GM18951 (cell line): ENCODE results near the gene LTBP1.

Experiments
- POLR2A ChIP-seq: IDR thresholded peaks from 4 replicates; pipeline ENCODE4 v1.6.1; 2011; ENCODE audit warnings: mild to moderate bottlenecking; ENCODE audit not compliant: insufficient read length, insufficient read depth; ENCODE audit errors: extremely low read depth
- in situ Hi-C: fragments of 300-500 bp; cut with MboI; formaldehyde crosslinking; loops from one replicate; pipeline ENCODE4 v1.12.0; 2022; ENCODE audit warnings: low sequenced_read_pairs, mixed read lengths, inconsistent platforms; ENCODE audit not compliant: unreplicated experiment

LTBP1 gene

DNA sequence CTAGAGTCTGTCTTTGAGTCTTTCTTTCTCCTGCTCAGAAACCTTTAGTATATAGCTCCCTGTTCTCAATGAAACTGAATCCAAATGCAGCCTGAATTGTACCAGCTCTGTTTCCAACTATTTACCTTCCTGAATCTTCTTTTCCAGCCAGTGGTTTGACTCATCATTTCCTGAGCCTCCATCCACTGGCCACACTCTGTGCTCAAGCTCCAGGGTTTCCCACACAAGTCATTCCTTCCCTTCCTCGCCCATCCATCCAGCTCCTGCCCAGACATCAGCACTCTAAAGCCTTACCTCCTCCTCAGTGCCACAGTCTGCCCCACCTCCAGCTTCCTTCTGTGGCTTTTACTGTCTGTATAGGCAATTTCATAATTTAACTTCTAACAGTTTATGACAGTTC, 296.1 kb downstream of the LTBP1 start:
- in situ Hi-C loops: no loop called here
- TF ChIP-seq POLR2A: no peak

DNA sequence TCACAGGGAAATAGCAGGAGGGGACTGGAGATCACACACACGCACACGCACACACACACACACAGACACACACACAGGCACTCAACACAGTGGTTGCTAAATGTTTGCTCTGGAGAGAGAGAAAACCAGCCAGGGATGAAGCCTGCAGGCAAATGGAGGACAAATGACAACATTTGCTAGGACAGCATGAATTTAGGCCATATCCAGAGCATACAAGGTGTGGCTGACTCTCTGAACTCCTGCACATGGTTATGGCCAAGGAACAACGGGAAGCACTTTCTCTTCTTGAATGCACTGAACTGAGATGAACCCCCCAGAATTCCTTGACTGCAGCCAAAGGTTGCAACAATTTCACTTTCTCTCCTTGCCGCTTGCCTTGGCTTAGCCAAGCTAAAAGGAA, 299.7 kb downstream of the LTBP1 start:
- TF ChIP-seq POLR2A: no peak
- in situ Hi-C loops: no loop called here

DNA sequence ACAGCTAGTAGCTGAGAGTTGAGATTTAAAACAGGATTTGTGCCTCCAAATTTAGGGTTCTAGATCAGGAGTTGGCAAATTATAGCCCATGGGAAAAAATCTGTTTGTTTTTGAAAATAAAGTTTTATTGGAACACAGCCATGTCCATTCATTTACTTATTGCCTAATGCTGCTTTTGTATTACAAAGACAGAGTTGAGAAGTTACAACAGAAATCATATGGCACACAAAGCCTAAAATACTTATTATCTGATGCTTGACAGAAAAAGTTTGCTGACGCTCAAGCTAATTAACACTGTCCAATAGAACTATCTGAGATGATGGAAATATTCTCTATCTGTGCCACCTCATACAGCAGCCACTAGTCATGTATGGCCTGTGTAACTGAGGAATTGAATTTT, 300.6 kb downstream of the LTBP1 start:
- in situ Hi-C loops: no loop called here
- no peak for TF ChIP-seq POLR2A

DNA sequence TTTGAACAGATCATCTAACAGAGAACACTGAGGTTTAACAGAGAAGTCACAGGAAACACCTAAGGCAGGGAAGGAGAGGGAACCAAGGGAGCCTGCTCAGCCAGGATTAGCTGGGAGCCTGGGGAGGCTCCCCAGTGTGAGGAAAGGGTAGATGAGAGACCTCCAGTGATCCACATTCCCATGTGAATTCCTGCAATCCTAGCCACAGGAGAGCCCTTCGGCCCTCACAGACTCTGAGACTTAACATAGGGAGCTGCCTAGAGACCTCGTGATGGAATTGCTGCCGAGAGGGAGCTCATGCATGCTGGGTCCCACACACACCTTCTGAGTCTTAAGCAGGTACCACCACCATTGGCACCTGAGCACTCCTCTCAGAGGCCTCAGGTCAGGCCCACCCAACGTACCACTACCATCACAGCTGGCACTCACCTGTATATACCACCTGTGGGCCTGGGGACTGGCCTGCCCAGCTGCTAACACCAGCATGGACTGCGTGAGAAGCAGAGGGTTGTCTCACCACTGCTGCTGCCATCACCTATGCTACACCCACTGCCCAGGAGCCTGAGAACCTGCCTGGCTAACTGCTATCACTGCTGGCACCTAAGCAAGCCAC, 303.8 kb downstream of the LTBP1 start:
- TF ChIP-seq POLR2A: no peak
- in situ Hi-C loops: no loop called here

DNA sequence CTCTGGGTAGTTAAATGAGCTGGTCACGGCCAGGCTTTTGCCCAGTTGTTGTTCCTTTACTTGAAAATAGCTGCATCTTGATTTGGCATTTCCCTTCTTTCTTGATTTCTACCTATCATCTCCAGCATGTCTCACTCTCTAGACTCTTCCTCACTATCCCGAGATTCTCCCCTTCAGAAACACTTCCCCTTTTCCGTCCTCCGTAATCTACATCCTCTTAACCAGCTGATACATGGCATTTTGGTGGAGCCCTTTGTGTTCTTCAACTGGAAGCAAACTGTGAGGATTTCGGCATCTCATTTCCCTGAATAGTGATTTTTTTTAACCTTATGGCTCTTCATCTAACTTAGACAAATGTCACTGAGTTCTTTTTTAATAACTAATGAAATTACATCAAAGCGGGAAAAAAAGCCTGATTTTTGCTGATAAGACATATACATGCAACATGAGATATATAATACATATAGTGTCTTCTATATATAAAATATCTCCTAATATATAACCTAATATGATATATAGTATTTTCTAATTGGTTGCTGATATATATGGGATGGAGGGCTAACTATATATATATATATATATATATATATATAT, 309.5 kb downstream of the LTBP1 start:
- in situ Hi-C loops: no loop called here
- no peak for TF ChIP-seq POLR2A

DNA sequence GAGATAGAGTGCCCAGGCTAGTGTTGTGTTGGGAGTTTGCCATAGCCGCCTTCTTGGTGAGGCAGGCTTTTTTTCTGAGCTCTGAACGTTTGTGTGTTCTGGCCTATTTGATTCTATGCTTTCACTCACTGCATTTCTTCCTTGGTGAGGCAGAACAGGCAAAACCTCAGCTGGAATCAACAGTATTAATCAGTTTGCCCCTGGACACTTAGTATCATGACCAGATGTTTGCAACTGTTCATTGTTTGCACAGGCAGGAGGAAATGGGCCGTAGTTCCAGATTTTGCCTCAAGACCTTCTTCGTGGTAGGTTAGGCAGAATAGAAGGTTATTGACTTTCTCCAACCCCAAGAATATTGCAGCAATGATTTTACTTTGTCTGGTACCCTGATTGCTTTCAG, 311.6 kb downstream of the LTBP1 start:
- in situ Hi-C loops: no loop called here
- no peak for TF ChIP-seq POLR2A

DNA sequence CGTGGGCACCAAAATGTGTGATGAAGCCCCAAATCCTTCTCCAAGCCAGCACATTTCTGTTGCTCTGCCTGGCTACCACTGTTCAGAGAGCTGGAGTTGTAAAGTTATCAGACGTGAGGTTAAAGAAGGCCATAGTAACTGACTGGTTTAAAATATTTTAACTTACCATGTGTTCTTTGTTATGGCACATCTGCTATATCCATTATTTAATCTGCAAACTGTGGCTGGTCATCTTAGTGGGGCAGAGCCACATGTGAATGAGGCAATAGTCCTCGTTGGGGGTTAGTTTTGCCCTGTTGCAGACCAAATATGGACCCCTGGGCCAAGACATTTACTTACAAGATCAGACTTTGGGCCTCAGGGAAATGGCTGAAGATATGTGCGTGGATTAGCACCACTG, 315.3 kb downstream of the LTBP1 start:
- in situ Hi-C loops: no loop called here
- TF ChIP-seq POLR2A: no peak

DNA sequence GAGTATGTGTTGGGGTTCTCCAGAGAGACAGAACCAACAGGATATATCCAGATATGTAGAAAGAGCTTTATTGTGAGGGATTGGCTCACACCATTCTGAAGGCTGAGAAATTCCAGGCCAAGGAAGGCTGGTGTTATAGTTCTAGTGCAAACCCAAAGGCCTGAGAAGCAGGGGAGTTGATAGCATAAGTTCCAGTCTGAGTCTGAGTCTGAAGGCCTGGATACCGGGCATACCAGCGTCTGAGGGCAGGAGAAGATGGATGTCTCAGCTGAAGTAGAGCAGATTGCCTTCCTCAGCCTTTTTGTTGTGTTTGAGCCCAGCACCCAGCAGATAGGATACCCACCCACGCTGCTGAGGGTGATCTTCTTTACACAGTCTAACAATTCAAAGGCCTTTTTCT, 318.0 kb downstream of the LTBP1 start:
- TF ChIP-seq POLR2A: no peak
- in situ Hi-C loops: no loop called here

DNA sequence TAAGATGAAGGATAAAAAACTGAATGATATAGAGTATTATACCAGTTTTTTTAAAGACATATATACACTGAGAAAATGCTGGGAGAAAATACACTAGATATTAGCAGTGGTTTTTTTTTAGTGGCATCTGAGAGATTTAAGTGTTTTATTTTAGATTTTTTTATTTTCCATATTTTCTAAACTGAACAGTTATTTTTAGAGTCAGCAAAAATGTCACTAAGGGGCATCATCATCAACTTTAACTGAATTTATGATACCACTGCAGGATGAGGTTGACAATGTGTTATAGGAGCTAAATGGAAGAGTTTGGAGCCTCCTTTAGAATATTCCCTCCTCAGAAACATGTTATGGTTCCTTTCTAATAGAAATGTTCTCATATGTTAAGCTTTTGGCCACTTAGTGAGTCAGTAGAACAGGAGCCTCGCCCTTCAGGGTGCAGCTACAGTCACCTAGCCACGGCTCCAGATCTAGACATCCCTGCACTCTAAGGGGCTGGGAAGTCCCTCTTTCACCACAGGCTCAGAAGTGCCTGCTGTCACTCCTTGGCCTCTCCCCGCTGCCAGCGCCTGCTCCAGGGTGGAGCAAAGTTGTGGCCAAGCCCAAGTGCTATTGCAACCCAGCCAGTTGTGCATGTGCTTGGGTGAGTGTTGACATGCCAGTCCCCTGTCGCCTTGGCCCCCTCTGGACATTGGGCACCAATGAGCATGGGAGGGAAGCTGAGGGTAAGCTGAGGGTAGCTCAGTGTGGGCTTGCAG, 319.0 kb downstream of the LTBP1 start:
- in situ Hi-C loops: no loop called here
- TF ChIP-seq POLR2A: no peak

DNA sequence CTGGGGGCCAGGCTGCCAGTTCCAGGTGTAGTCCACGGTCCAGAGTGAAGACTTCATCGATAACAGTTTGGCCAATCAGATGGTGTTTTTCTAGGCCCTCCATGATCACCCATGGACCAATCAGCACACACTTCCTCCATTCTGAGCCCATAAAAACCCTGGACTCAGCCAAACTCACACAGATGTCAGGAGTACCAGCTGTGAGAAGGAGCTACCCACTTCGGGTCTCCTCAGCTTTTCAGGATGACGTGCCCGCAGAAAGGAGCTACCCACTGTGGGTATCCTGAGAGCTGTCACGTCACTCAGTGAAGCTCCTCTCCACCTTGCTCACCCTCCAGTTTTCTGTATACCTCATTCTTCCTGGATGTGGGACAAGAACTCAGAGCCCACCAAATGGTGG, 319.7 kb downstream of the LTBP1 start:
- no peak for TF ChIP-seq POLR2A
- in situ Hi-C loops: no loop called here

DNA sequence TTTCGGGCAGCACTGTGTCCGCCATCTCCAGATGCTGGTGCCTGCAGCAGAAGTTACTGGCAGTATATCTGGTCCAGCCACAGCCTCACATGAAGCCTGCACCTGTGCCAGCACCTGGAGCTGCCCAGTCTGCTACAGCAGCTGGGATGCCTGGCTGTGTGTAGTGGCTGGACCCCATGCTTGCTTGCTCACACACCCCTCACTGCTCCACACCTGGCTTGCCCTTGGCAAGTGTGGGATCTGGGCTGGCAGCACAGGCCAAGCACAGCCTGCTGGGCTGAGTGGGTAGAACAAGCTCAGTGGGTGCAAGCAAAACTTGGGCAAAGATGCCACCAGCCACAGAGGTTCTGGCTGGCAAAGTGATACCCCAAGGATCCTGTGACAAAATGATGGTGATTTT, 320.3 kb downstream of the LTBP1 start:
- in situ Hi-C loops: no loop called here

DNA sequence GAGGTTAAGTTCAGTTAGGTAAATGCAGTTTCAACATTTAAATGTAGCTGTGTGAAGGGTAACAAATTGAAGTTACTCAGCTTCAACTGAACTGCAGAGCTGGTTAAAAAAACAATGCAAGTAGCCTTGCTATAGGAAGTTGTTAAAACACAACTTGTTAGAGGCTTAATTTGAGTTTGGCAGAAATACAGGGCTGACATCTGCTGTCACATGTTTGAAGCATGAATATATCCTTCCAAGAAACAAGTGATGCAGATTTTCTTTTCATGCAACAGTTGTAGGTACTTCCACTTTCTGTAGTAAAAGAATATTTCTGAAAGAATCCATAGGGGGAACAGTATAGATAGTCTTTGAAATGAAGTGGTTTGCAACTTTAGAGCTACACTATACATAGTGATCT, 321.0 kb downstream of the LTBP1 start:
- in situ Hi-C loops: no loop called here
- TF ChIP-seq POLR2A: no peak

More for the DNA sequence above, 320.3 kb downstream of the LTBP1 start:
- TF ChIP-seq POLR2A: no peak

DNA sequence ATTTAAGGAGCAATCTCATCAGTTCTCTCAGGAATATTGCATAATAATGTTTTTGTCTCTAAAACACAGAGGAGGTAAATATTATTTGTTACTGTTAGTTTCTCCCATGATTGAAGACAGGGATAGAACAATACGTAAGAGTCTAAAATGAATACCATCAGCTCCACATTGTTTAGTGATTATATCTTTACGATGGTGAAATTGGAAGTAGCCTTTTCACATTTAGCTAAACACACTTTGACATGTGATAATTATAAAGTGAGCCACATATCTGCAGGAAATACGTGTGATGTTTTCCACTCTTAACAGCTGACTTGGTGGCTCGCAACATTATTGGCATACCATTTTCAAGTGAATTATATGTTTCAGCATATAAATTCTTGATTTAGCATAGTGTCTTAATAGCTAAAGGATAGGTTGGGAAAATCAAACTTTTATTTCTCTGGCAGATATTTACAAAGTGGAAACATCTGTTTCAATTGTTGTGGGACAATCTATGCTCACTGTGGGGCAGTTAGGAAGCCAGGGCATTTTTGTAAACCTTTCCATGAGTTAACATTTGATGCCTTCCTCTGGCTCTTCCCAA, 321.6 kb downstream of the LTBP1 start:
- no peak for TF ChIP-seq POLR2A
- in situ Hi-C loops: no loop called here

DNA sequence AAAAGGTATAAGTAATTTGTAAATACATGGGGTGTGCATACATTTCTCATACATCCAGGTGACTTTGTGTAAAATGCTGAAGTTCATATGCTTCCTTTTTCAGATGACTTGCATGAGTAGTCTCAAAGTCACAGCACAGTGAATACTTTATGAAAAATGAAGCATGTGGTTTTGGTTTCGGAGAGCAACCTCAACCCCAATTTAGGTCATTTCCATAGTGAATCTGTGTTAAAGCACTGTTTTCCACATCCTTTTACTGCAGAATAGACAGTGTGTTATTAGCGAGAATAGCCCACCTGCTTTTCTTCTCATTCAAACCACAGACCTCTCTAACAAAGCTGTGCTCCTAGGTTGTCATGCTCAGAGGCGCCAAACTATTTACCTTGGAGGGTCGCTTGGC, 325.2 kb downstream of the LTBP1 start:
- in situ Hi-C loops: no loop called here
- TF ChIP-seq POLR2A: no peak
